GM11168 (cell line): ENCODE data around the gene SLC30A5.
"Not testable (repeated sequence)": the region's sequence is repeated elsewhere in the genome, so short reads cannot be mapped to it uniquely, and the experiment has no call there.

Source experiments
- in situ Hi-C: fragments of 300-500 bp; cut with MboI; formaldehyde crosslinking; loops from one replicate; pipeline ENCODE4 v1.12.0; 2022; ENCODE audit warnings: low sequenced_read_pairs; ENCODE audit not compliant: unreplicated experiment

SLC30A5 gene

GRCh38 chr5:69093771-69094482 lies at the start of gene SLC30A5:
SLC30A5 (plus strand) TSS chr5:69094014; CDS start chr5:69094256, 242 bp downstream.
- in situ Hi-C loops: loop anchor here (10.0 kb wide), 1 partner anchor 241 kb away; the partner anchor contains the start of gene CCDC125

- in situ Hi-C loops: not testable (repeated sequence)
Observed at GRCh38 chr5:69045213-69045612, 48.6 kb upstream of the SLC30A5 start.

DNA sequence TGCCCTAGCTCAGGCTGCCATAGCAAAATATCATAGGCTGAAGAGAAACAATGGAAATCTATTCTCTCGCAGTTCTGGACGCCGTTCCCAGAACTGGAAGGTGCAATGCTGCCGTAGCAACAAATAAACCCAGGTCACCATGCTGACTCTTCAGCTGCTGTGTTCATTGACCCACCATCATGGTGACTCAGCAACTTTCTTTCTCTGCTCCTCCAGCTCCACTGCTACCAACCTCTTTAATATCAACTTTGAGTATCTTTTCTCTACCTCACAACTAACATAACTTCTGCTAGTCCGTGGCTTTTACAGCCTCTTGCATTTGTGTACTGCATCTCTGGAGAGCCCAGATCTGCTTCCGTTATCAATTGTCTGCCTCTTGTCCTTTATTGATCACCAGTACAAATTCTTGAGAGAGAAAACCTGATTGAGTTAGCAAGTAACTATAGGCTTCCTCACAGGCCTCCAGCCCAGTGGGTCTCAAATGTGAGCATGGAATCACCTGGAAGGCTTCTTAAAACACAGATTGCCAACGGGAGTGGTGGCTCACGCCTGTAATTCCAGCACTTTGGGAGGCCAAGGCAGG lies 47.3 kb upstream of the SLC30A5 start:
- in situ Hi-C loops: no loop called here

DNA sequence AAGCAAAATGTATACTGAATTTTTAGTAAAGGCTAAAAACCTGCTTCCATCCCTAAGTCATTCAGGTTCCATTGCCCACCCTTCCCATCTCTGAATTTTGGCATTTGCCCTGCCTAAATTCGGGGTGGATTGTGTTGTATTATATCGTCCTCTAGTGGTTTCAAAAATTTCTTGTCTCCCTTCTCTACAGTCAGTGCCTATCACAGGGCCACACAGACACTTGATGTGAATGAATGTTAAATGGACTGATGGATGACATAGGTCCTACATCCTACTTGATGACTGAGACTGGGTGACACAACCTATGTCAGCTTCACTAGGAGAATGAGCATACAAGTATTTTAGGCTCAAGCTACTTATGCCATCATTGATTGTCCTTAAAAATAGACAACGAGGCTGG lies 45.6 kb upstream of the SLC30A5 start:
- in situ Hi-C loops: no loop called here

- in situ Hi-C loops: no loop called here
Observed at GRCh38 chr5:69049151-69049550, 44.7 kb upstream of the SLC30A5 start.

DNA sequence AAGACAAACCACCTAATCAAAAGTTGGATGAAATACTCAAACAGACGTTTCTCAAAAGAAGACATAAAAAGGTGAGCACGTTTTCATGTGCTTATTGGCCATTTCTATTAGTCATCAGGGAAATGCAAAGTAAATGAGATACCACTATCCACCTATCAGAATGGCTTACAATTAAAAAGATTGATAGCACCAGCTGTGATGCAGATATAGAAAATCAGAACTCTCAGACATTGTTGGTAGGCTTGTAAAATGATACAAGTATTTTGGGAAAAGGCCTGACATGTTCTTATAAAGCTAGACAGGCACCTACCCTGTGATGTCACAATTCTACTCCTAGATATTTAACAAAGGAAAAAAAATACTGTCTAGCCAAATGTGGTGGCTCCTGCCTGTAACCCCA lies 44.0 kb upstream of the SLC30A5 start:
- in situ Hi-C loops: no loop called here

GRCh38 chr5:69050214-69050613 lies 43.6 kb upstream of the SLC30A5 start:
- in situ Hi-C loops: no loop called here

- in situ Hi-C loops: no loop called here
Observed at GRCh38 chr5:69052181-69052580, 41.6 kb upstream of the SLC30A5 start.

- in situ Hi-C loops: no loop called here
Observed at GRCh38 chr5:69074664-69075521, 18.9 kb upstream of the SLC30A5 start.

- in situ Hi-C loops: no loop called here
Observed at GRCh38 chr5:69075522-69076179, 18.2 kb upstream of the SLC30A5 start.

GRCh38 chr5:69078921-69079540 lies 14.8 kb upstream of the SLC30A5 start:
- in situ Hi-C loops: no loop called here

GRCh38 chr5:69079556-69079955 lies 14.3 kb upstream of the SLC30A5 start:
- in situ Hi-C loops: no loop called here

GRCh38 chr5:69083412-69083811 lies 10.4 kb upstream of the SLC30A5 start:
- in situ Hi-C loops: no loop called here

- in situ Hi-C loops: no loop called here
Observed at GRCh38 chr5:69084195-69084594, 9.6 kb upstream of the SLC30A5 start.

GRCh38 chr5:69084903-69085302 lies 8.9 kb upstream of the SLC30A5 start:
- in situ Hi-C loops: no loop called here

GRCh38 chr5:69086206-69086605 lies 7.6 kb upstream of the SLC30A5 start:
- in situ Hi-C loops: no loop called here

DNA sequence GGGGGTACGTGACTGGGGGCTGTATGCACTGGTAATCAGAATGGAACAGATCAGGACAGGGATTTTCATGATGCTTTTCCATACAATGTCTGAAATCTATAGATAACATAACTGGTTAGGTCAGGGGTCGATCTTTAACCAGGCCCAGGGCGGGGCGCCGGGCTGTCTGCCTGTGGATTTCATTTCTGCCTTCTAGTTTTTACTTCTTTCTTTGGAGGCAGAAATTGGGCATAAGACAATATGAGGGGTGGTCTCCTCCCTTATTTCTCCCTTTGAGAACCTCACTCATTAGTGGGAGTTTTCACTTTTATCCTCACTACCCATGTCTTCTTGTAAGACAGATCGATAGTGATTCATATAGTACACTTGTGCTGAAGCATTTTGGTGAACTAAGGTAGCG lies 5.8 kb upstream of the SLC30A5 start:
- in situ Hi-C loops: not testable (repeated sequence)

DNA sequence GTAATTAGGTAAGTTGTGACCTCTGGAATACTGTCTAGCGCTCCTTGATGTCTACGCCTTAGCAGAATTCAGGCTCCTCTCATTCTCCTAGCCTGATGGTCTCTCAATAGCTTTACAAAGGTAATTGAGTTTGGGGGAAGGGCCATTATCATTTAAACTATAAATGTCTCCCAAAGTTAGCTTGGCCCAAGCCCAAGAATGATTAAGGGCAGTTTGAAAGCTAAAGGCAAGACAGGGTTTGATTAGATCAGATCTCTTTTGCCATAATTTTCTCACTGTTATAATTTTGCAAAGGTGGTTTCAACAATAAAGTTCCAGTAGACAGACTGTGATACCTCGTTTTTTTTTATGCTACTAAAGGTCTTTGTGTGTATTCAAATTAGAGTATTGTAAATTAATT lies 3.7 kb upstream of the SLC30A5 start:
- in situ Hi-C loops: loop anchor here (10.0 kb wide), 1 partner anchor 245 kb away; the partner anchor contains the start of gene CCDC125

GRCh38 chr5:69091771-69092170 lies 2.0 kb upstream of the SLC30A5 start:
- in situ Hi-C loops: loop anchor here (10.0 kb wide), 1 partner anchor 243 kb away; the partner anchor contains the start of gene CCDC125

- in situ Hi-C loops: loop anchor here (10.0 kb wide), 1 partner anchor 242 kb away; the partner anchor contains the start of gene CCDC125
Observed at GRCh38 chr5:69092969-69093368, 845 bp upstream of the SLC30A5 start.
